Endothelial cell of umbilical vein (primary cell): ENCODE data around the gene MAP1S. TPM values are rescaled to one million over a fixed set of nuclear protein-coding genes. Genes with fewer than 3 reads are reported as not detected.

ENCODE experiments used
- BruUV-seq: library from RNA; stranded (reverse); fragments of 400-500 nt; replicated peaks from 2 replicates; lab custom pipeline; 2021; lab: Mats Ljungman, UMichigan
- CTCF ChIA-PET: fragments of 300-600, 350-600 bp; sonication (Branson Sonifier 250); formaldehyde crosslinking; loops from one replicate; lab custom pipeline; 2021; ENCODE audit warnings: antibody characterized with exemption, inconsistent platforms; lab: Charles Lee
- POLR2A ChIA-PET: fragments of 300-600, 350-600 bp; sonication (Branson Sonifier 250); formaldehyde crosslinking; loops from one replicate; lab custom pipeline; 2021; ENCODE audit warnings: antibody characterized with exemption, inconsistent platforms; lab: Charles Lee
- DNase-seq: peaks from one replicate; pipeline ENCODE4 v3.0.0-alpha.2; 2011; ENCODE audit warnings: low read depth, low spot score
- FAIRE-seq: peaks from 2 replicates; lab custom pipeline; 2011; peaks lifted over from hg19 to GRCh38; lab: Jason Lieb, UNC
- H2AFZ ChIP-seq: 2 replicates; pipeline ENCODE4 v1.6.0; 2012; ENCODE audit warnings: low read depth, low read length, control low read depth, inconsistent platforms
- H3K27ac ChIP-seq: 2 replicates; pipeline ENCODE4 v1.5.1; 2011; ENCODE audit warnings: low read depth, mild to moderate bottlenecking, control low read depth, low read length, moderate library complexity; ENCODE audit not compliant: insufficient read depth
- H3K27me3 ChIP-seq, 2 experiments: 2 replicates each; pipeline versions ENCODE4 v1.6.0 to v1.6.1; 2011; ENCODE audit warnings: low read length in 2 of 2, mixed read lengths in 1 of 2; ENCODE audit not compliant: control insufficient read depth in 2 of 2, insufficient read depth in 2 of 2
- H3K36me3 ChIP-seq, 2 experiments: 2 replicates in 1 of 2; 3 replicates in 1 of 2; pipeline ENCODE4 v1.5.1; 2011; ENCODE audit warnings: low read length in 2 of 2, mild to moderate bottlenecking in 1 of 2, moderate library complexity in 1 of 2; ENCODE audit not compliant: control insufficient read depth in 2 of 2, insufficient read depth in 2 of 2; ENCODE audit errors: extremely low read depth in 1 of 2
- H3K4me1 ChIP-seq: 3 replicates; pipeline ENCODE4 v1.5.1; 2011; ENCODE audit warnings: mild to moderate bottlenecking, low read length; ENCODE audit not compliant: control insufficient read depth, insufficient read depth; ENCODE audit errors: extremely low read depth
- H3K4me2 ChIP-seq: 2 replicates; pipeline ENCODE4 v1.6.1; 2011; ENCODE audit warnings: low read length, control low read depth, mixed read lengths; ENCODE audit not compliant: insufficient read depth
- H3K4me3 ChIP-seq, 3 experiments: fragments of 200-600 bp in 1 of 3; sonication (generic), shearing (Covaris generic) in 1 of 3; replicated peaks in 1 of 3; 2 replicates each; pipeline ENCODE4 v1.5.1; 2011 to 2016; ENCODE audit warnings: control low read depth in 3 of 3, low read length in 3 of 3, mild to moderate bottlenecking in 2 of 3, inconsistent platforms in 1 of 3, low read depth in 1 of 3, moderate library complexity in 1 of 3; ENCODE audit not compliant: insufficient read depth in 1 of 3
- H3K79me2 ChIP-seq: 2 replicates; pipeline ENCODE4 v1.6.0; 2012; ENCODE audit warnings: low read length, inconsistent platforms; ENCODE audit not compliant: control insufficient read depth, insufficient read depth
- H3K9ac ChIP-seq: replicated peaks from 2 replicates; pipeline ENCODE3; 2011; ENCODE audit warnings: low read length, control low read depth; ENCODE audit not compliant: insufficient read depth; ENCODE audit errors: extremely low read depth
- H3K9me1 ChIP-seq: replicated peaks from 3 replicates; pipeline ENCODE4 v1.6.0; 2011; ENCODE audit warnings: mild to moderate bottlenecking, low read length; ENCODE audit not compliant: control insufficient read depth, insufficient read depth; ENCODE audit errors: extremely low read depth
- H3K9me3 ChIP-seq: replicated peaks from 2 replicates; pipeline ENCODE4 v1.5.1; 2012; ENCODE audit warnings: low read length, inconsistent platforms; ENCODE audit not compliant: control insufficient read depth, insufficient read depth
- H4K20me1 ChIP-seq: replicated peaks from 2 replicates; pipeline ENCODE3; 2011; ENCODE audit warnings: mild to moderate bottlenecking, low read length; ENCODE audit not compliant: control insufficient read depth, insufficient read depth; ENCODE audit errors: extremely low read depth
- EZH2 ChIP-seq: IDR thresholded peaks from 2 replicates; pipeline ENCODE4 v1.6.1; 2012; ENCODE audit warnings: borderline replicate concordance, low read depth, mild to moderate bottlenecking, moderate library complexity, low read length, inconsistent platforms; ENCODE audit not compliant: severe bottlenecking
- FOS ChIP-seq: IDR thresholded peaks from 2 replicates; pipeline ENCODE4 v1.6.1; 2011; ENCODE audit warnings: mild to moderate bottlenecking, low read length, moderate library complexity, borderline replicate concordance; ENCODE audit not compliant: insufficient read depth
- GATA2 ChIP-seq: IDR thresholded peaks from 2 replicates; pipeline ENCODE4 v1.7.0; 2011; ENCODE audit warnings: low read depth, mild to moderate bottlenecking, moderate library complexity, mixed read lengths, low read length; ENCODE audit not compliant: insufficient read length, insufficient read depth
- JUN ChIP-seq: IDR thresholded peaks from 2 replicates; pipeline ENCODE4 v1.6.1; 2011; ENCODE audit warnings: borderline replicate concordance, low read depth; ENCODE audit not compliant: insufficient read length, insufficient read depth
- MYC ChIP-seq: IDR thresholded peaks from one replicate; pipeline ENCODE4 v1.6.1; 2011; ENCODE audit warnings: mild to moderate bottlenecking, low read depth, low read length
- POLR2A ChIP-seq: IDR thresholded peaks from 2 replicates; pipeline ENCODE4 v1.6.1; 2012; ENCODE audit warnings: low read depth, mild to moderate bottlenecking, control low read depth, low read length
- POLR2AphosphoS5 ChIP-seq: IDR thresholded peaks from 2 replicates; pipeline ENCODE4 v1.6.1; 2012; ENCODE audit warnings: low read depth, mild to moderate bottlenecking, control low read depth, low read length, moderate library complexity; ENCODE audit not compliant: insufficient read depth
- dilution Hi-C: fragments of 300-500 bp; cut with MboI; formaldehyde crosslinking; loops from one replicate; pipeline ENCODE4 v1.15.0; 2019; ENCODE audit warnings: low sequenced_read_pairs; ENCODE audit not compliant: extremely low pct_ligation_motif_present
- intact Hi-C: fragments of 100-400 bp; cut with micrococcal nuclease; formaldehyde crosslinking; loops from one replicate; pipeline ENCODE4 v1.10.0; 2022
- polyA plus RNA-seq, 4 experiments: library from polyadenylated mRNA; depleted of rRNA in 3 of 4; stranded (reverse) in 3 of 4; unstranded in 1 of 4; fragments of >200 nt; gene quantifications; 2 replicates each; pipeline versions ENCODE4 v1.2.1 to v1.2.3, GENCODE V29; 2011 to 2012; ENCODE audit warnings: missing spikeins in 1 of 4
- total RNA-seq: library from RNA; stranded (reverse); gene quantifications from 2 replicates; pipeline ENCODE4 v1.2.3, GENCODE V29; 2021
- TF ChIP-seq, protein P1 (sequence below), 2 donors: IDR thresholded peaks; 1 replicate in 1 of 2; 2 replicates in 1 of 2; pipeline ENCODE4 v1.5.1; 2011; ENCODE audit warnings: low read length in 2 of 2, mild to moderate bottlenecking in 2 of 2, moderate library complexity in 2 of 2, control low read depth in 1 of 2, inconsistent platforms in 1 of 2, low read depth in 1 of 2; ENCODE audit not compliant: insufficient read depth in 1 of 2; ENCODE audit errors: extremely low read depth in 1 of 2
- TF ChIP-seq, protein P2 (sequence below): IDR thresholded peaks from 2 replicates; pipeline ENCODE4 v1.6.1; 2011; ENCODE audit not compliant: insufficient read depth, insufficient read length

The MAP1S gene
- total and polyA plus RNA-seq, 2 donors (not counting 3 experiments of a cell fraction or from before 2014, with no cell fraction given), result 94.8 to 143 TPM

DNA sequence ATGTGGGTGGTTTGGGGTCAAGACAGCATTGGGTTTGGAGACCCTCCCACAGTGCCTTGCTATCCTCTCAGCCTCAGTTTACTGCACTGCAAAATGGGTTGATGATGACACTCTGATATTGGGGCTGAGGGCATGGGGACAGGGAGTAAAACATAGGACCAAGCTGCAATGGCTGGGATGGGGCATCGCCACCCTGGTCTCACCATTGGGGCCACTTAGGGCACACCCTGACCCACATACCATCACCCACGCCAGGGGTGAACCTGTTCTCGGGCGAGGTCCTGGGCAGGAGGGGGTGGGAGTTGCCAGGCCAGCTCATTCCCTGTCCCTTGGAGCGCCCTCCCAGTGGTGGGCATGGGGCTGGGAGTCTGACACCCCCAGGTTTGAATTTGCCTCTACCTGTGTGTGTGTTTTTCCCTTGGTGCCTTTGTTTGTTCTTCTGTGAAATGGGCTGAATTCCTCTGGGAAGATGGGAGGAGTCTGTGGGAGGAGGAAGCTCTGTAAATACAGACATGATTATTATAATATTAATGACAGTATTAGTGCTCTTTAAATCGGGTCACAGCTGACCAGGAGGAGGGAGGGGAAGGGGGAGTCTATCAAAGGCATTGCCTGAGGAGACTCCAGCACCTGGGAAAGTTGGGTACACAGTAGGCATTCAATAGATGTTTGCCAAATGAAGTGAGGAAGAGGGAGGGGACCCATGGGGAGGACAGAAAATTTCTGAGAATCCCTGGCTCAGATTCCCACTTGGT is 29.8 kb downstream of the MAP1S start:
- H3K4me1 ChIP-seq, result peaks cover 4% of the 10 kb centered on the region
- CTCF ChIA-PET, result interaction anchor here (1.4 kb wide), 1 partner anchor 18 kb away, joined by 4 read pairs; no protein-coding TSS in a partner anchor
- no peak overlapping the region for H3K4me3 ChIP-seq
- POLR2A ChIA-PET, result no interaction called here
- H3K9me1 ChIP-seq, result no peaks in the 10 kb centered on the region
- FAIRE-seq (no peak), DNase-seq (no peak)
- H3K9ac ChIP-seq, result no peak overlapping the region
- no peaks in the 10 kb centered on the region for H3K36me3 ChIP-seq
- no peak overlapping the region for H3K27ac ChIP-seq
- H4K20me1 ChIP-seq, result no peaks in the 10 kb centered on the region
- TF ChIP-seq MYC (no peak), GATA2 (no peak), EZH2 (no peak), POLR2AphosphoS5 (no peak), FOS (no peak), JUN (no peak), POLR2A (no peak)
- TF ChIP-seq, protein P1, sequence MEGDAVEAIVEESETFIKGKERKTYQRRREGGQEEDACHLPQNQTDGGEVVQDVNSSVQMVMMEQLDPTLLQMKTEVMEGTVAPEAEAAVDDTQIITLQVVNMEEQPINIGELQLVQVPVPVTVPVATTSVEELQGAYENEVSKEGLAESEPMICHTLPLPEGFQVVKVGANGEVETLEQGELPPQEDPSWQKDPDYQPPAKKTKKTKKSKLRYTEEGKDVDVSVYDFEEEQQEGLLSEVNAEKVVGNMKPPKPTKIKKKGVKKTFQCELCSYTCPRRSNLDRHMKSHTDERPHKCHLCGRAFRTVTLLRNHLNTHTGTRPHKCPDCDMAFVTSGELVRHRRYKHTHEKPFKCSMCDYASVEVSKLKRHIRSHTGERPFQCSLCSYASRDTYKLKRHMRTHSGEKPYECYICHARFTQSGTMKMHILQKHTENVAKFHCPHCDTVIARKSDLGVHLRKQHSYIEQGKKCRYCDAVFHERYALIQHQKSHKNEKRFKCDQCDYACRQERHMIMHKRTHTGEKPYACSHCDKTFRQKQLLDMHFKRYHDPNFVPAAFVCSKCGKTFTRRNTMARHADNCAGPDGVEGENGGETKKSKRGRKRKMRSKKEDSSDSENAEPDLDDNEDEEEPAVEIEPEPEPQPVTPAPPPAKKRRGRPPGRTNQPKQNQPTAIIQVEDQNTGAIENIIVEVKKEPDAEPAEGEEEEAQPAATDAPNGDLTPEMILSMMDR (IDR thresholded peaks at IDR 0.05; ENCODE audit: extremely low read depth in 1 of 2, insufficient read depth in 1 of 2, low read depth in 1 of 2, low read length in 2 of 2), result no peak
- TF ChIP-seq, protein P2, sequence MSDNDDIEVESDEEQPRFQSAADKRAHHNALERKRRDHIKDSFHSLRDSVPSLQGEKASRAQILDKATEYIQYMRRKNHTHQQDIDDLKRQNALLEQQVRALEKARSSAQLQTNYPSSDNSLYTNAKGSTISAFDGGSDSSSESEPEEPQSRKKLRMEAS, result no peak
- BruUV-seq, result no TSS peak
- dilution Hi-C loops (no loop called here), intact Hi-C loops (loop anchor here (5.0 kb wide), 1 partner anchor 47 kb away; no protein-coding TSS in a partner anchor)
- H3K27me3 ChIP-seq, result peaks cover 0 to 2% of the 10 kb centered on the region in 2 experiments
- no peaks in the 10 kb centered on the region for H3K9me3 ChIP-seq
- H3K79me2 ChIP-seq, result no peaks in the 10 kb centered on the region
- no peak overlapping the region for H3K4me2 ChIP-seq
- no peak overlapping the region for H2AFZ ChIP-seq
